Coronary artery (tissue), 2 donors: ENCODE results near the gene ERC2.

Source experiments
- DNase-seq: peaks from one replicate; pipeline ENCODE4 v3.0.0-alpha.2; 2017; ENCODE audit warnings: low spot score
- H3K27ac ChIP-seq, 2 donors: fragments of 200-600 bp; sonication (generic); one replicate each; pipeline ENCODE4 v1.5.1; 2016 to 2019
- H3K4me3 ChIP-seq: fragments of 200-600 bp; sonication (generic); 2 replicates; pipeline ENCODE4 v1.5.1; 2016; ENCODE audit warnings: mild to moderate bottlenecking, moderate library complexity
- TF ChIP-seq, protein P1 (sequence below): fragments of 200-600 bp; sonication (generic); IDR thresholded peaks from one replicate; pipeline ENCODE4 v1.5.1; 2019; ENCODE audit warnings: antibody characterized with exemption

Gene ERC2

DNA sequence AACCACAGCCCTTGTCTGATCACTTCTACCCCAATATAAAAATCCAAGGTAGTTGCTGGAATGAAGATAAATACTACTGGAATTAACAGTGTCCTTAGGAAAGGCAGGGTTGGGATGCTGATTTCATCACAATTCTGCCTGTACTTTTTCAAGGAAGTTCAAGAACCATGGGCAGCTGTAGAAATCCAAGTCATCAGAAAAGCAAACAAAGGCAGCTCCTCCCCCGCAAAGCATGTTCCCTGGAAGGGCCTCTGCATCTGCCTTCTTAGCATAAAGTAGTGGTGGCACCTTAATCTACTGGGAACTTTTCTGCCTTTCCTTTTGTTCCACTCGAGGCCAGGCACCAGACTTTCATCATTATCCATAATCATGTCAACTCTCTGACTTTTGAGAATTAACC lies 54.4 kb downstream of the ERC2 start:
- TF ChIP-seq, protein P1, sequence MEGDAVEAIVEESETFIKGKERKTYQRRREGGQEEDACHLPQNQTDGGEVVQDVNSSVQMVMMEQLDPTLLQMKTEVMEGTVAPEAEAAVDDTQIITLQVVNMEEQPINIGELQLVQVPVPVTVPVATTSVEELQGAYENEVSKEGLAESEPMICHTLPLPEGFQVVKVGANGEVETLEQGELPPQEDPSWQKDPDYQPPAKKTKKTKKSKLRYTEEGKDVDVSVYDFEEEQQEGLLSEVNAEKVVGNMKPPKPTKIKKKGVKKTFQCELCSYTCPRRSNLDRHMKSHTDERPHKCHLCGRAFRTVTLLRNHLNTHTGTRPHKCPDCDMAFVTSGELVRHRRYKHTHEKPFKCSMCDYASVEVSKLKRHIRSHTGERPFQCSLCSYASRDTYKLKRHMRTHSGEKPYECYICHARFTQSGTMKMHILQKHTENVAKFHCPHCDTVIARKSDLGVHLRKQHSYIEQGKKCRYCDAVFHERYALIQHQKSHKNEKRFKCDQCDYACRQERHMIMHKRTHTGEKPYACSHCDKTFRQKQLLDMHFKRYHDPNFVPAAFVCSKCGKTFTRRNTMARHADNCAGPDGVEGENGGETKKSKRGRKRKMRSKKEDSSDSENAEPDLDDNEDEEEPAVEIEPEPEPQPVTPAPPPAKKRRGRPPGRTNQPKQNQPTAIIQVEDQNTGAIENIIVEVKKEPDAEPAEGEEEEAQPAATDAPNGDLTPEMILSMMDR, result no peak
- DNase-seq, result no peak
- Histone ChIP-seq H3K4me3 (no peak overlapping the region), H3K27ac (no peak overlapping the region)

DNA sequence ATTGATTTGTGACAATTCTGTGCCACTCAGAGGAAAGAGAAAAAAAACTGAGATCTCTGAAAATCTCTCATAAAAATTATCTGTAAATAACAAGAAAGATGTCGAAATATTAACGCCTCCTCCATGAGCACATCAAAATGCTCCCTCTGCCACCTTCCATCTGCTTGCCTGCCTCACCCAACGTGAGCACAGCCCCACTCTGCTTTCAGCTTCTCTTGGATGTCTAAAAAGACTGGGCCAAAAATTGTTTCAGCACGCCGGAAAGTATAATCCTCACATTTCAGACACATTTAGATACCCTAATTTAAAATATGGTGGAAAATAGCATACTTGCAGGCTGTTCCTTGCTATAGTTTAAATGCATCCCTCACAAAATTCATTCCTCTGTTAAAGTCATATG lies 57.1 kb downstream of the ERC2 start:
- DNase-seq, result no peak
- H3K27ac ChIP-seq, result no peak overlapping the region
- no peak overlapping the region for H3K4me3 ChIP-seq
- TF ChIP-seq, protein P1, result no peak

DNA sequence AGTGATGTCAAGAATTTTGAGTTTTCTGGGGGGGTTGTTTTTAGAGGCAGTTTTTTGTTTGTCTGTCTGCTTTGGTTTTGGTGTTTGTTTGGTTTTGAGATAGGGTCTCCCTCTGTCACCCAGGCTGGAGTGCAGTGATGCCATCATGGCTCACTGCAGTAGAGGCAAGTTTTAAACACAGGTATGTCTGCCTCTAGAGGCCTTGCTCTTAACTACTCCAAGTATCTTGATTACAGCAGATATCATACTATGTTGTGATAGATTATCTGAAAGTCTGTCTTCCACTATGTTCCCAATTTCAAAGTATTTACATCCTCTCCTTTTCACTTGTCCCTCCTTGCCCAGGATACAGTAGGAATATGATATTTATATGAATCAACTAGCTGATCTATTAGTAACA lies 57.7 kb downstream of the ERC2 start:
- TF ChIP-seq, protein P1, result no peak
- no peak for DNase-seq
- H3K27ac ChIP-seq, result no peak overlapping the region
- no peak overlapping the region for H3K4me3 ChIP-seq

DNA sequence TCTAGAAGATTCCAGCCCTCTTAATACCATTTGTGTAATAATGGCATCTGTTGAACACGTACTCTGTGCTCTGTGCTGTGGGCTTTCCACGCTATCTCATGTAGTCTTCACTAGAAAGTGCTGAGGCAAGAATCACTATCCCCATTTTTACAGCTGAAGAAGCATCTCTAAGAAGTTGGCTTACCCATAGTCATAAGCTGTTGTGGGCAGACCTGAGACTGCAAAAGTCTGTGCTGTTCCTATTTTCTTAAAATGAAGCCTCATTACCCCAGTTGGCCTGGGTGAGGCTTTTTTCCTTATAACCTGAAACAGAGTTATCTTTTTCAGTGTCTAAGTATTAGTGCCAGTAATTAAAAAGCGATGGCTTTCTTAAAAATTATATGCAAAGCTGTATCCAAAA lies 58.5 kb downstream of the ERC2 start:
- Histone ChIP-seq H3K4me3 (no peak overlapping the region), H3K27ac (no peak overlapping the region)
- TF ChIP-seq, protein P1, result no peak
- no peak for DNase-seq

DNA sequence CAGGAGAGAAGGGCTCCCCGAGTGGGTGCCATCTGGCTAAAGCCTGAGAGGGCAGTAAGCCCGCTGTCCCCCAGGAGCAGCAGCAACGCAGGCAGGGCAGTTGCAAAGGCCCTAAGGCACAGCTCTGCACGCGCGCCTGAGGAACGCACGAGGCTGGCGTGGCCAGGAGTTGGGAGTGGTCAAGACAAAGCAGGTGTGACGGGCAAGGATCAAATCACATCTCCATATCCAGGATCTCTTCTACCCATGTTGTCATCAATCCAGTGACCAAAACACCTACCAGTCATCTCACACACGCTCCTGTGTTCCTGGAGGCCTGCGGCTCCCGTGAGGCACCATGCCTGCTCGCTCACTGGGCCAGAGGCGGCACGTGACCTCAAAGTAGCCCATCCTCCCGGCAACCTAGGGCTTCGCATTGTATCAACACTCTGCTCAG lies 59.5 kb downstream of the ERC2 start:
- no peak overlapping the region for H3K4me3 ChIP-seq
- TF ChIP-seq, protein P1, result no peak
- no peak overlapping the region for H3K27ac ChIP-seq
- no peak for DNase-seq

DNA sequence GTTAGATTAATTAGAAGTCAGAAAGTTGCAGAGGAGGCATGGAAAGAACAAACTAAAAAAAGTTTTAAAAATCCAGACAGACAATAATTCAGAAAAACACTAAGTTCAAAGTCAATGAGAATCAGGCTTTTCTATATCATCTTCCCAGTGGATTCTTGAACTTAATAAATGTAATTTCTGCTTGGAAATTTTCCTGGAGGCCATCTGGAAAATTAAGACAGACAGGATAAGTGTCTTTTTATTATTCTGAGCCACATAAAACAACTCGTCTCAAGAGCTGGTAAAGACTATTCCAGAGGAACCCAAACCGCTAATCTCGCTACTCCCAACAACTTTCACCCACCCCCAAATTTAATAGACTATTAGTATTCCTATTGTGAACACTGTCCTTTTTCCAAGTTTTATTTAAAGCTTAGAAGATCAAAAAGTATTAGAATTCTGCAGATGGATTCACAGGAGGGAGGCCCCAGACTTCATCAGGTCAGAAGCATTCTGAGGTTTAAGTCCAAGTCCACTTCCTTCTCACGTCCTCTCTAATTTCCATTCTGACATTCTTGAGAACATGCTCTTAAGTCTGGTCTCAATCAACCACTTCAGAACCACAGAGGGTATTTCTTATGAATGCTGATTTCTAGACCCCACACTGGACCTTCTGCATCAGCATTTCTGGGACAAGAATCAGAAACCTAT lies 61.3 kb downstream of the ERC2 start:
- no peak for DNase-seq
- Histone ChIP-seq H3K4me3 (no peak overlapping the region), H3K27ac (no peak overlapping the region)
- TF ChIP-seq, protein P1, result no peak

DNA sequence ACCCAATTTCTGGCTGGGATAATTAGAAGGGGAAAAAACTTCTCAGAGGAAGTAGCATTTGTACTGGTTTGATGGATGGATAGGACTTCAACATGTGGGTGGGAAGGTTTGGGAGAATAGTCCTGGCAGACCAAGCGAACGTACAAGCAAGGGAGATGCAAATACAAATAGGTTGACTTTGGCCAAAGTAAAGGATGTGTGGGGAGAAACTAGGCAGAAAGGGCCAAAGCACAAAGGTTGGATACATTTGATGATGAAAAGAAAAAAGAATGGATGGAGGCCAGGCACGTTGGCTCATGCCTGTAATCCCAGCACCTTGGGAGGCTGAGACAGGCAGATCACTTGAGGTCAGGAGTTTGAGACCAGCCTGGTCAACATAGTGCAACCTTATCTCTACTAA lies 63.4 kb downstream of the ERC2 start:
- TF ChIP-seq, protein P1, result no peak
- DNase-seq, result no peak
- H3K27ac ChIP-seq, result no peak overlapping the region
- no peak overlapping the region for H3K4me3 ChIP-seq
